Keratinocyte (primary cell): ENCODE measurements around the gene CASZ1.

Source experiments
- CTCF ChIP-seq, 3 experiments: IDR thresholded peaks in 1 of 3; conservative IDR thresholded peaks in 1 of 3; optimal IDR thresholded peaks in 1 of 3; 2 replicates in 2 of 3; 3 replicates in 1 of 3; pipeline versions ENCODE3 to v1.5.1; 2011; ENCODE audit warnings: low read length in 3 of 3, mild to moderate bottlenecking in 3 of 3, moderate library complexity in 2 of 3, control low read depth in 1 of 3, inconsistent platforms in 1 of 3; ENCODE audit not compliant: insufficient read depth in 2 of 3; ENCODE audit errors: extremely low read depth in 1 of 3
- EZH2 ChIP-seq: IDR thresholded peaks from one replicate; pipeline ENCODE4 v1.6.1; 2012; ENCODE audit warnings: inconsistent platforms, mild to moderate bottlenecking, low read length, moderate library complexity

- no peak for TF ChIP-seq CTCF (optimal IDR thresholded peaks at IDR 0.05 in 1 of 3, IDR thresholded peaks at IDR 0.05 in 1 of 3, conservative IDR thresholded peaks at IDR 0.05 in 1 of 3; ENCODE audit: extremely low read depth in 1 of 3, insufficient read depth in 2 of 3, low read length in 3 of 3)
- TF ChIP-seq EZH2: no peak
Measured at GRCh38 chr1:10629091-10629815, 167.2 kb downstream of the CASZ1 start.
